ENCODE data around the gene PRPH2.
"Not testable (repeated sequence)": the region's sequence is repeated elsewhere in the genome, so short reads cannot be mapped to it uniquely, and the experiment has no call there.

The PRPH2 gene

DNA sequence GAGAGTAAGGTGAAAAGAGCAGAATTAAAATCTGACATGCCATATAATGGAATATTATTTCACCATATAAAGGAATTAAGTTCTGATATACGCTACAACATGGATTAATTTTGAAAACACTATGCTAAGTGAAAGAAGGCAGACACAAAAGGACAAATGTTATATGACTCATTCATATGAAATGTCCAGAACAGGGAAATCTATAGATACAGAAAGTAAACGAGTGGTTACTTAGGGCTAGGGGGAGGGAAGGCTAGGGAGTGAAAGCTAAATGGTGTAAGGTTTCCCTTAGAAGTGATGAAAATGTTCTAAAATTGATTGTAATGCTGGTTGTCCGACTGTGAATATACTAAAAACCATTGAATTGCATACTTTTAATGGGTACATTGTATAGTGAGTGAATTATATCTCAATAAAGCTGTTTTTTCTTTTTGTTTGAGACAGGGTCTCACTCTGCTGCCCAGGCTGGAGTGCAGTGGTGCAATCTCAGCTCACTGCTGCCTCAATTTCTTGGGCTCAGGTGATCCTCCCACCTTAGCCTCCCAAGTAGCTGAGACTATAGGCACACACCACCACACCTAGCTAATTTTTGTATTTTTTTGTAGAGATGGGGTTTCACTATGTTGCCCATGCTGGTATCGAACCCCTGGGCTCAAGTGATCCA lies 8.2 kb downstream of the PRPH2 start:
- Histone ChIP-seq H3K9me3 (ENCODE audit: control insufficient read depth, low read length) (peaks cover 20% of the 10 kb centered on the region), H3K4me3 (ENCODE audit: extremely low read depth, insufficient read depth, low read length, poor library complexity, severe bottlenecking) (no peak overlapping the region)
- WGBS, 2 experiments (ENCODE audit: insufficient coverage in 2 of 2): 76 to 92% methylated on average over 2 to 3 of the region's 4 CpGs

DNA sequence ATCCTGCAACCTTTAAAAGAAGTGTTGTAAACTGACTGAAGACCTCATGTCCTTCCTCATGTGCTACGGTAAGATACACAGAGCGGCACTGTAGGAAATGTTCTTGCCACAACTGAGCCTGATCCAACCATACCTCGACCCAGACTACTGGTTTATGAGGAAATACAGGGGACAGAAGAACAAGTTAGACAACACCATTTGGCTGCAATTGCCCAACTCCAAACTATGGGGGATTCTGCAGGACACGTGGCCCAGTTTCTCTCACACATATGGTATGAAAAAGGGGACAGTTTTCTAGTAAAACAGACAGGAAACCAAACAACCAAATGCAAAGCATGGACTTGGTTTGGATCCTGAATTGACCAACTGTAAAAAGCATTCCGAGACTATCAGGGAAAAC lies 10.5 kb downstream of the PRPH2 start:
- H3K4me3 ChIP-seq (ENCODE audit: extremely low read depth, insufficient read depth, low read length, poor library complexity, severe bottlenecking): no peak overlapping the region
- no peak overlapping the region for H3K27ac ChIP-seq (ENCODE audit: low read depth, low read length, severe bottlenecking)
- H3K9me3 ChIP-seq (ENCODE audit: control insufficient read depth, low read length): peaks cover 20% of the 10 kb centered on the region
- H3K36me3 ChIP-seq (ENCODE audit: control insufficient read depth, insufficient read depth, low read length): no peaks in the 10 kb centered on the region
- H3K4me1 ChIP-seq (ENCODE audit: control insufficient read depth, insufficient read depth, low read length, poor library complexity, severe bottlenecking): peaks cover 15% of the 10 kb centered on the region
- WGBS, 2 experiments (ENCODE audit: insufficient coverage in 2 of 2): 97% methylated on average over 5 of the region's 5 CpGs

More for the DNA sequence above, 8.2 kb downstream of the PRPH2 start:
- peaks cover 18% of the 10 kb centered on the region for H3K4me1 ChIP-seq (ENCODE audit: control insufficient read depth, insufficient read depth, low read length, poor library complexity, severe bottlenecking)
- H3K27ac ChIP-seq (ENCODE audit: low read depth, low read length, severe bottlenecking): no peak overlapping the region
- no peaks in the 10 kb centered on the region for H3K36me3 ChIP-seq (ENCODE audit: control insufficient read depth, insufficient read depth, low read length)

DNA sequence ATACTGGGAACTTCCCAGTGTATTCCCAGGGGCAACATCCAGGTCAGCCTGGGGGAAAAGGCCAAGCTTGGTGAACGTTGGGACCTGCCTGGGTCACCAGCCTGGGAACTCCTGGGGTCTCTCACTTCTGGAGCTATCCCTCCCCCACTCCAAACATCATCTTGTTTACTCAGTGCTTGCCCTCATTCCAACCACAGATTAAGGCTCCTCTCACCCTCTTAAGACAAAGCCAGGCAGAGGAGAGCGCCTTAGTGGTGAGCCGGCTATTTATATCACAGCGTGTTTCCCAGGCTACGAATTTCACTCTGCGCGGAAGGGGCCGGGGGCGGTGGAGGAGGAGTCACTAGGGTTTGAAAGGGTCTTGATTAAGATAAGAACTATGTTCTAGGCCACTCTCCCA lies 12.1 kb downstream of the PRPH2 start:
- Histone ChIP-seq H3K4me1 (ENCODE audit: control insufficient read depth, insufficient read depth, low read length, poor library complexity, severe bottlenecking) (peaks cover 15% of the 10 kb centered on the region), H3K9me3 (ENCODE audit: control insufficient read depth, low read length) (peaks cover 20% of the 10 kb centered on the region), H3K36me3 (ENCODE audit: control insufficient read depth, insufficient read depth, low read length) (no peaks in the 10 kb centered on the region), H3K4me3 (ENCODE audit: extremely low read depth, insufficient read depth, low read length, poor library complexity, severe bottlenecking) (no peak overlapping the region), H3K27ac (ENCODE audit: low read depth, low read length, severe bottlenecking) (peak overlapping the region; percentile 89)
- 20 to 30% methylated on average over 4 to 5 of the region's 9 CpGs for WGBS, 2 experiments (ENCODE audit: insufficient coverage in 2 of 2)

DNA sequence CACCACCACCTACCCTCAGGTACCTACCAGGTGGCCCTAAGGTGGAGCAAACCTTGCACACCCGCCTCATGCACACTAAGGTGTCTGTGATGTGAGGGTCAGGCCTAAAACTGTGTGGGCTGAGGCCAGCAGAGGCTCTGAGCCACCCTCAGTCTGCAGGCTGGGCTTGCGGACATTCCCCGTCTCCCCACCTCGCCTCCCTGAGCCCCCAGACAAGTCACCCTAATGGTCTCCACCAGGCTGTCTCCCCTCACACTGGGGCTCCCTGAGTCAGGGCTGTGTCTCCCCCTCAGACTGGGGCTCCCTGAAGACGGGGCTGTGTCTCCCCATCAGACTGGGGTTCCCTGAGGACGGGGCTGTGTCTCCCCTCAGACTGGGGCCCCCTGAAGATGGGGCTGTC lies 12.5 kb downstream of the PRPH2 start:
- Histone ChIP-seq H3K9me3 (ENCODE audit: control insufficient read depth, low read length) (peaks cover 20% of the 10 kb centered on the region), H3K36me3 (ENCODE audit: control insufficient read depth, insufficient read depth, low read length) (no peaks in the 10 kb centered on the region), H3K4me3 (ENCODE audit: extremely low read depth, insufficient read depth, low read length, poor library complexity, severe bottlenecking) (no peak overlapping the region), H3K27ac (ENCODE audit: low read depth, low read length, severe bottlenecking) (peak overlapping the region; percentile 89), H3K4me1 (ENCODE audit: control insufficient read depth, insufficient read depth, low read length, poor library complexity, severe bottlenecking) (peaks cover 15% of the 10 kb centered on the region)
- 93 to 96% methylated on average over 4 to 6 of the region's 6 CpGs for WGBS, 2 experiments (ENCODE audit: insufficient coverage in 2 of 2)

DNA sequence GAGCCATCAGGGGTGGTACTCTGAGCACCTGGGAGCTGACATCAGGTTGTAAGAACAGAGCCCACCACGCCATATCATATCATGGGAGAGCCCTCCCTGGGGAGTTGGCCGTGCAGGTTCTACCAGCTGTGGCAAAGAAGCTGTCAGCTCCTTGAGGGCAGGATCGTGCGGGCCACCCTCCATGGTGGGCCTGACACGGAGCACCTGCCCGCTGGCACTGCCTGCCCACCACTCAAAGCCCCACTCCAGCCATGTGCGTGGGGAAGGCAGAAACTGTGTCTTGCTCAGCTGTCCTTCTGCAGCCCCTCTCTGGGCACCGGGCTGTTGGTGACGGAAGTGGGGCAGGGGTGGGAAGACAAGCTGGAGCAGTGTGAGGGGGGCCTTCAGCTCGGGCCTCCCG lies 14.3 kb downstream of the PRPH2 start:
- WGBS, 2 experiments (ENCODE audit: insufficient coverage in 2 of 2): 92 to 93% methylated on average over 5 to 6 of the region's 11 CpGs
- H3K4me1 ChIP-seq (ENCODE audit: control insufficient read depth, insufficient read depth, low read length, poor library complexity, severe bottlenecking): peaks cover 14% of the 10 kb centered on the region
- no peaks in the 10 kb centered on the region for H3K36me3 ChIP-seq (ENCODE audit: control insufficient read depth, insufficient read depth, low read length)
- H3K27ac ChIP-seq (ENCODE audit: low read depth, low read length, severe bottlenecking): no peak overlapping the region
- H3K4me3 ChIP-seq (ENCODE audit: extremely low read depth, insufficient read depth, low read length, poor library complexity, severe bottlenecking): no peak overlapping the region
- peaks cover 20% of the 10 kb centered on the region for H3K9me3 ChIP-seq (ENCODE audit: control insufficient read depth, low read length)

DNA sequence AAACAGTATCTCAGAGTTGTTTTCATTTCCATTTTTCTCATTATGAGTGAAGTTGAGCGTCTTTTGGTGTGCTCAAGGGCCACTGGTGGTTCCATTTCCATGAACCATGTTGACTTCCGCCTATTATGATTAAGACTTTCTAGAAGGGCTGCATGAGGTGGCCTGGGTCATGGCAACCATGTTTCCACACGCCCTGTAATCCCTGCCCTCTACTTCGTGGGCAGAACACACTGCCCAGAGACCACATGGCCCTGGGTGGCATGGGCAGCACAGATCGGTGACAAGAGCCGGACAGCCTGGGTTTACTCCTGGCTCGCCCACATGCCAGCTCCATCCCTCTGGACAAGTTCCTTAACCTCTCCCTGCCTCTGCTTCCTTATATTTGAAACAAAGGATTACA lies 14.8 kb downstream of the PRPH2 start:
- H3K4me1 ChIP-seq (ENCODE audit: control insufficient read depth, insufficient read depth, low read length, poor library complexity, severe bottlenecking): peaks cover 13% of the 10 kb centered on the region
- no peak overlapping the region for H3K4me3 ChIP-seq (ENCODE audit: extremely low read depth, insufficient read depth, low read length, poor library complexity, severe bottlenecking)
- 93 to 95% methylated on average over 3 to 5 of the region's 7 CpGs for WGBS, 2 experiments (ENCODE audit: insufficient coverage in 2 of 2)
- H3K9me3 ChIP-seq (ENCODE audit: control insufficient read depth, low read length): peaks cover 18% of the 10 kb centered on the region
- H3K27ac ChIP-seq (ENCODE audit: low read depth, low read length, severe bottlenecking): no peak overlapping the region
- H3K36me3 ChIP-seq (ENCODE audit: control insufficient read depth, insufficient read depth, low read length): no peaks in the 10 kb centered on the region

DNA sequence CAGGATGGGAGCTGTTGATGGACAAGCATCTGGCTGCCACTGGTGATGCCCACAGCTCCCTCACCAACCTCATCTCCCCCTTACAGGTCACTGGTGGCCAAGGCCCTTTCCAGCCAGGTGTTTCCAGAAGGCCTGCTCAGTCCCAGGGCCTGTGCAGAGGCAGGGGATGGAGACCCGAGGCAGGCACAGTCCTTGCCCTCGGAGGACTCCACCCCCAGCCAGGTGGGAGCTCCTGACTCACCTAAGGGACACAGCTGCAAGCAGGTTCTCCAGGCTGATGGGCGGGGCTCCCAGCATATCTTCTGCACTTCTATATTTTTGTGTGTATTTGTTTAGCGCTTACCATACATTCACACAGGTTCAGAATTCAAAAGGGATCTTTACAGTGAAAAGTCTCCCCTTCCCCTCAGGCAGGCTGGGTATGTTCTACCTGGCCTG lies 17.4 kb downstream of the PRPH2 start:
- H3K27ac ChIP-seq (ENCODE audit: low read depth, low read length, severe bottlenecking): no peak overlapping the region
- H3K36me3 ChIP-seq (ENCODE audit: control insufficient read depth, insufficient read depth, low read length): no peaks in the 10 kb centered on the region
- no peak overlapping the region for H3K4me3 ChIP-seq (ENCODE audit: extremely low read depth, insufficient read depth, low read length, poor library complexity, severe bottlenecking)
- peaks cover 12% of the 10 kb centered on the region for H3K4me1 ChIP-seq (ENCODE audit: control insufficient read depth, insufficient read depth, low read length, poor library complexity, severe bottlenecking)
- 84 to 89% methylated on average over 2 of the region's 4 CpGs for WGBS, 2 experiments (ENCODE audit: insufficient coverage in 2 of 2)
- no peaks in the 10 kb centered on the region for H3K9me3 ChIP-seq (ENCODE audit: control insufficient read depth, low read length)

DNA sequence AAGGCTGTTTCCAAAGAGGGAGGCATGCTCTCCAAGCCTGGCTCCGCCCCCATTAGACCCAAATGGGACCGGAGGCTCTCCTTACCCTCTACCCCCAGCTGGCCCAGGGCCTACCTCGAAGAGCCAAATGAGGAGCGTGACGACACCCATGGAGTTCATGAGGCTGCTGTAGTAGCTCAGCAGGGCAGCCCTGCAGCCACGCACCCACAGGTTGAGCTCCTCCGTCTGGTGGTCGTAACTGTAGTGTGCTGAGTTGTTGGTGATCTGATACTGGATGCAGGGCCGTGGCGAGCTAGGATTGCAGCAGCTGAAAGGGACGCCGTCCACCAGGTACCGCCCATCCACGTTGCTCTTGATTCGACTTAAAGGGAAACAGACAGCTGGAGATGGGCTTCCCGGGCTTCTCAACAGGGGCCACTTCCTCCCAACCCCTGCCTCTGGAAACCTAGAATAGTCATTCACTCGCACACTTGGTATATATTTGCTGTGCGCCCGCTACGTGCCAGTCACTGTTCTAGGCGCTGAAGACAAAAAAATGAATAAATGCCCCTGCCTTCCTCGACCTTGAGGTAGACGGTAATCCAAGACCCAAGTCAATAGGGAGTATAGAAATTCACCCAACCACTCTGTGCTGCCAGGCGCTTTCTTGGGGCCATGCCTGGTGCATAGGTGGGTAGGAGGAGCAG lies 18.0 kb downstream of the PRPH2 start:
- Histone ChIP-seq H3K4me3 (ENCODE audit: extremely low read depth, insufficient read depth, low read length, poor library complexity, severe bottlenecking) (no peak overlapping the region), H3K9me3 (ENCODE audit: control insufficient read depth, low read length) (no peaks in the 10 kb centered on the region)
- WGBS, 2 experiments (ENCODE audit: insufficient coverage in 2 of 2): 78% methylated on average over 21 to 22 of the region's 24 CpGs

DNA sequence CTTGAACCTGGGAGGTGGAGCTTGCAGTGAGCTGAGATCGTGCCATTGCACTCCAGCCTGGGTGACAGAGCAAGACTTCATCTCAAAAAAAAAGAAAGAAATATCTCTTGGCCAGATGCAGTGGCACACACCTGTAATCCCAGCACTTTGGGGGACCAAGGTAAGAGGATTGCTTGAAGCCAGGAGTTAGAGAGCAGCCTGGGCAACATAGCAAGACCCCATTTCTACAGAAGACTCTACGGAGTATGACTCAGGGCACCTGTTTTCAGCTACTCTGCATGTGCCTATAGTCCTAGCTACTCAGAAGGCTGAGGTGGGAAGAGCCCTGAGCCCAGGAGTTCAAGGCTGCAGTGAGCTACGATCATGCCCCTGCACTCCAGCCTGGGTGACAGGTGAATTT lies 19.6 kb downstream of the PRPH2 start:
- H3K27ac ChIP-seq (ENCODE audit: low read depth, low read length, severe bottlenecking); H3K4me1 ChIP-seq (ENCODE audit: control insufficient read depth, insufficient read depth, low read length, poor library complexity, severe bottlenecking); H3K4me3 ChIP-seq (ENCODE audit: extremely low read depth, insufficient read depth, low read length, poor library complexity, severe bottlenecking); H3K36me3 ChIP-seq (ENCODE audit: control insufficient read depth, insufficient read depth, low read length); H3K9me3 ChIP-seq (ENCODE audit: control insufficient read depth, low read length): not testable (repeated sequence)
- 80 to 100% methylated on average over 1 of the region's 3 CpGs for WGBS, 2 experiments (ENCODE audit: insufficient coverage in 2 of 2)

More for the DNA sequence above, 18.0 kb downstream of the PRPH2 start:
- no peak overlapping the region for H3K27ac ChIP-seq (ENCODE audit: low read depth, low read length, severe bottlenecking)
- H3K4me1 ChIP-seq (ENCODE audit: control insufficient read depth, insufficient read depth, low read length, poor library complexity, severe bottlenecking): peaks cover 9% of the 10 kb centered on the region
- H3K36me3 ChIP-seq (ENCODE audit: control insufficient read depth, insufficient read depth, low read length): no peaks in the 10 kb centered on the region

DNA sequence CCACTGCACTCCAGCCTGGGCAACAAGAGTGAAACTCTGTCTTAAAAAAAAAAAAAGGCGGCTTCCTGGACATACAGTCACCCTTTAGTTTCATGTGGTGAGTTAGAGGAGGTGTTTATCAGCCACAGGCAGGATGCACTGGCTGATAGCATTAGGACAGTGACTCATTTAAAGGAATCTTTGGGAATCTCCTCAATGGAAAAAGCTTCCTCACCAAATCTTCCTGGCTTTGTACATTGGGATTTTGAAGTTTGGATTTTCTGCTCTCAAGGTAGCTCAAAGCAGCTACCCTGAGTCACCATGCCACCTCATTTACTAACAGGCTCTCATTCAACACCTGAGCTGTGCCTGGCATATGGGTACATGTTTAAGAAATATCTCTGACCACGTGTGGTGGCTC lies 20.2 kb downstream of the PRPH2 start:
- WGBS, 2 experiments (ENCODE audit: insufficient coverage in 2 of 2): no CpG with 5 or more reads among the region's 2 CpGs
- Histone ChIP-seq H3K36me3 (ENCODE audit: control insufficient read depth, insufficient read depth, low read length) (peaks cover 3% of the 10 kb centered on the region), H3K4me1 (ENCODE audit: control insufficient read depth, insufficient read depth, low read length, poor library complexity, severe bottlenecking) (peaks cover 9% of the 10 kb centered on the region), H3K9me3 (ENCODE audit: control insufficient read depth, low read length) (no peaks in the 10 kb centered on the region), H3K27ac (ENCODE audit: low read depth, low read length, severe bottlenecking) (peak overlapping the region; percentile 77), H3K4me3 (ENCODE audit: extremely low read depth, insufficient read depth, low read length, poor library complexity, severe bottlenecking) (no peak overlapping the region)

DNA sequence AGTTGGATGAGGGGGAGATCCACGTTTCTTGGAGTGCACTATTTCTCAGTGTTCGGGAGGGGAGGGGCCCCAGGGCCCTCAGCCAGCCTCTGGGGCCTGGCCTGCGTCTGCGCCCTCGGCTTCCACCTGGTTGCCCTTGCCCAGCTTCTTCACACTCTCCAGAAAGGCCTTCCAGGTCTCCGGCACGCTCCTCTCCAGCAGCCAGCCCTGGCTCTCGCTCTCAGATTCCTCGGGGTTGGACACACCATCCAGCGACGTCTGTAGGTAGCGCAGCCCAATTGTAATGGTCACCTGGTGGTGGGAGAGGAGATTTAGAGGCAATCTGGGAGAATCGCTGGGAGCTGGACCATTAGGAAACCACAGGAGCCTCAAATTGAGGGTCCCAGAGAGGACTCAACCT lies 24.2 kb downstream of the PRPH2 start:
- Histone ChIP-seq H3K4me3 (ENCODE audit: extremely low read depth, insufficient read depth, low read length, poor library complexity, severe bottlenecking) (no peak overlapping the region), H3K9me3 (ENCODE audit: control insufficient read depth, low read length) (no peaks in the 10 kb centered on the region), H3K36me3 (ENCODE audit: control insufficient read depth, insufficient read depth, low read length) (peaks cover 25% of the 10 kb centered on the region), H3K4me1 (ENCODE audit: control insufficient read depth, insufficient read depth, low read length, poor library complexity, severe bottlenecking) (peaks cover 17% of the 10 kb centered on the region), H3K27ac (ENCODE audit: low read depth, low read length, severe bottlenecking) (no peak overlapping the region)
- WGBS, 2 experiments (ENCODE audit: insufficient coverage in 2 of 2): 93 to 96% methylated on average over 5 to 8 of the region's 13 CpGs

Data from mesodermal cell (in vitro differentiated cells).